ENCODE results near the gene MPZL3.

Gene MPZL3

GRCh38 chr11:118264569-118265465 is 12.7 kb upstream of the MPZL3 start:
- no peak for DNase-seq (ENCODE audit: low spot score)

DNA sequence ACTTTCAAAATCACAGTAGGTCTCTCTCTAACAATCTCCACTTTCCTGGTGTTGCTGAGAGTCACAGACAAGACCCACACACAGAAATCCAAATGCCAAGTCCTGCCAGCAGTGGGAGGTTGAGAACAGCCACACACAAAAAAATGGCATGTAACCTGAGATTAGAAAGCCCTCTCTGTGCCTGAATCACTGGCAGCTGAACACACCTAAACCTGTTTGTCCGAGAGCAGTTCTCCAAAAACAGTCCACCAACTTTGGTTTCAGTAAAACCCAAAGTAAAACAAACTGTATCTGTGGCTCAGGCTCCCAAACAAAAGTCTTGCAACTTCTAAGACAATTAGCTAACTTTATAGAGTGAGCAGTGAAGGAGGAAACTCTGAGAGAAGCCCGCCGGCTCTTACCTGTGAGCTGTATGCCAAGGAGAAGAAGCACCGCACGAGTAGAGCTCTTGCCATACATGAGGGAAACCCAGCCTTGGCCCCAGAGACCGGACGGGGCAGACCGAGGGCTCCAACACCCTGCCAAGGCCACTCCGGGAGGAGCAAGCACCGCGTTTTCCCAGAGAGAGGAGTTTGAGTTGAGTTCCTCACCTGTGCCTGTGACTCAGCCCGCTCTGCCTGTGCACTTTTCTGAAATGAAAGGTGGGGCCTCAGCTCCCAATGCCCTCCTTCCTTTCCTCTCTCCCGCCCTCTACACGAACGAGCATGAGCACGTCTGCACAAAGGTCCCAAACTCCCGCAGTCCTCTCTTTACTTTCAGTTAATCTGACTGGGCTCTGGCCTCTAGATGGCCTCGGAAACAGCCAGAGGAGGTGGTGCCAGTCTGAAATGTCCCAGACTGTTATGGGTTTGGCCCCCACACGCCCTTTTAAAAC is 11.8 kb upstream of the MPZL3 start, which contains the start of gene MPZL2:
Gene MPZL2 (minus strand): TSS at position 603 of the 874 bp plus-strand sequence. CDS start 144 bp downstream, at position 459.
- DNase-seq (ENCODE audit: low spot score) = peak; percentile 85

- no peak for DNase-seq (ENCODE audit: low spot score)
Observed at GRCh38 chr11:118263112-118263511, 10.9 kb upstream of the MPZL3 start.

DNA sequence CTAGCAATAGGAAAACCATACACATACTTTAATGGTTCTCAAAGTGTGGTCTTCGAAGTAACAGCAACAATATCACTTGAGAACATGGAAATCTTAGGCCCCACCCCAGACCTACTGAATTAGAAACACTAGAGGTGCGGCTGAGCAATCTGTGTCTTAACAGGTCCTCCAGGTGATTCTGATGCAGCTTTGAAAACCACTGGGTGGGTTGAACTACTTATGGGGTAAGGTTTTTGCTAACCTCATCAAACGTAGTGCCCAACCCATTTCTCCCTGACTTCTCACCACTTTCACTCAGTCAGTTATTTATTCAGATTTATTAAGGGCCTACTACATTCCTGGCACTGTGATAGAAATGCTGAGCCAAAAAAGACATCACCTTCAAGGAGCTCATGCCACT is 8.2 kb upstream of the MPZL3 start:
- DNase-seq (ENCODE audit: low spot score) = no peak

- no peak for DNase-seq (ENCODE audit: low spot score)
Observed at GRCh38 chr11:118259138-118259537, 7.0 kb upstream of the MPZL3 start.

- DNase-seq (ENCODE audit: low spot score) = no peak
Observed at GRCh38 chr11:118258410-118258809, 6.2 kb upstream of the MPZL3 start.

DNA sequence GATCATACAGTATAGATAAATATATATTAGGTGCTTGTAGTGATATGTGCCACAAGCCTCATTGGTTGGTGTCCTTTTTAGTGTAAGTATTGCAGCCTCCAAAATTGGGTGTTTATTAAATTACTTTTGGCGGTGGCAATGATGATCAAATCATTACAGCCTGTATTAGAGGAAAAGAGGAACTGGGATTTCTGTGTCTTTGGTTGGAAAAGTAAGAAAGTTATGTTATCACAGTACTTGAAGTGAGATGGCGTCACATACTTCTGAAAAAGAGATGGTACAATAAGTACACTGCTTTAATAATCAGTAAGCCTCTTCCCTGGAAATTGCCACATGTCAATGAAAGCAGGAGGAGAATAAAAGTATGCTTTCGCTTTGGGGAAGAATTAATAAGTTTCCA is 523 bp upstream of the MPZL3 start:
- DNase-seq (ENCODE audit: low spot score) = no peak

DNA sequence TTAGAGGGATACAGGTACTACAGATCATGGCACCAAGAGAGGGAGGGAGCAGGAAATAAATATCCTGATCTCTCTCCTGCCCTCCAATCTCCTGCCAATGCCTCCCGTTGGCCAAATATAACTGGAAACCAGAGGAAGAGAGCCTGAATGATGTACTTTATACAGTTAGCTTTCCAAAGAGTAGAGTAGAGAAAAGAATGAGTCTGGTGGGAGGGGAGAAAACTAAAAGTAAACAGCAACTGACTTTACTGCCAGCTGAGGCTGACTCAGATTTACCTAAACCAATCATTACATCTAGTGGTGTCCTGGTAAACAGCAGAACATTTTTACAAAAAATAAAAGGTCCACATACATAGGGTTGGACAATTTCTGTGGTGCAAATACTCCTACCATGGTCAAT is 5.1 kb downstream of the MPZL3 start:
- DNase-seq (ENCODE audit: low spot score) = no peak

DNA sequence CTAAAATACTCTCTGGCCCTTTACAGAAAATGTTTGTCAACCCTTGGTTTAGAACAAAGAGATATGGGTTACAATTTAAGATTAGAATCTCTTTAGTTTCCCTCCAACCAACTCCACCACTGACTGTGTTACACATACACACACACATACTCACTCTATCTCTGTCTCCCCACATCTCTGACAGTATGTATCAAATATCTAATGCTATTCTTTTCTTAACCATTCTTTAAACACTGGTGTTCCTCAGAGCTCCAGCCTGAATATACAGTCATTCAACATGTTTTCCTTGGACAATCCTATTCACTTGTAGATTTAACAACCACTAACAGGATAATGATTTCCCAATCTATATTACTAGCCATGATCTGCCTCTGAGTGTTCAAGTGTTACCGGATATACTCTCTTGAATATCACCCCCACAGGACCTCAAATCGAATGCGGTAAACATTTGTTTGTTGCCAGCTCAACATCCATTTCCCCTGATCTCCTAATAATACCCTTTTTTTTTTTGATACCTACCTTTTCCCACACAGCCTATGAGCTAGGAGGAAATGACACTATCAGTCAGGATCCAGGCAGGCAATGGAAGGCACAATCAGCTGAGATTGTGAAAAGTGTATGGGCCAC is 6.1 kb downstream of the MPZL3 start:
- DNase-seq (ENCODE audit: low spot score) = no peak

DNA sequence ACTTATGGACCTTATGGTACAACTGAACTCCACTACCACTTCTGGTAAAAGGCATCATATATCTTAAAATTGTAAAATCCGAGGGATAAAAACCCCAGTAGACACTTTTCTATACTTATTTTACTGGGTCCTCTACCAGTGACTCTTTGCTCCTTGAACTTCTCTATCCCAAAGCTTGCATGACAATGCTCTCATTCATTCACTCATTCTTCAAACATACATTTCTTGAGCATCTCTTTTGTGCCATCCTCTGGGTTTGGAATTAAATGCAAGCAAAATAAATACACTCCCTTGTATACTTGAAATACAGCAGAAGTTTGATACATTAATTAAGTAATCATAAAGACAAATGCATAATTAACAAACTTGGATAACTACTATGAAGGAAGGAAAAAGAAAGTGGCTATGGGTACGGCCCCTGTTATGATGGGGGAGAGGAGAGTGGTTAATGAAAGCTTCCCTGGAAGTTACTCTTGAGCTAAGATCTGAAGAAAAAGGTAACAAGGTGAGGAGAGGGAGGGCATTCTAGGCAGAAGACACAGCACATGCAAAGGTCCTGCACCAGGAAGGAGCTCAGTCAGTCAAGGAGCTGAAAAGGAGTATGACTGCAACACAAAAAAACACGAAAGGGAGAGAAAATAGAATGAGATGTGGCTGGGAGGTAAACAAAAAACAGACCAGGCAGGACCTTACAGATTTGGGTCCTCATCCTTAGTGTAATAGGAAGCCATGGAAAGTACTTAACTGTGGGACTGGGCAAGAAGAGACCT is 8.0 kb downstream of the MPZL3 start:
- no peak for DNase-seq (ENCODE audit: low spot score)

- DNase-seq (ENCODE audit: low spot score) = no peak
Observed at GRCh38 chr11:118243161-118243560, 9.0 kb downstream of the MPZL3 start.

GRCh38 chr11:118241764-118242098 is 10.4 kb downstream of the MPZL3 start:
- no peak for DNase-seq (ENCODE audit: low spot score)

DNA sequence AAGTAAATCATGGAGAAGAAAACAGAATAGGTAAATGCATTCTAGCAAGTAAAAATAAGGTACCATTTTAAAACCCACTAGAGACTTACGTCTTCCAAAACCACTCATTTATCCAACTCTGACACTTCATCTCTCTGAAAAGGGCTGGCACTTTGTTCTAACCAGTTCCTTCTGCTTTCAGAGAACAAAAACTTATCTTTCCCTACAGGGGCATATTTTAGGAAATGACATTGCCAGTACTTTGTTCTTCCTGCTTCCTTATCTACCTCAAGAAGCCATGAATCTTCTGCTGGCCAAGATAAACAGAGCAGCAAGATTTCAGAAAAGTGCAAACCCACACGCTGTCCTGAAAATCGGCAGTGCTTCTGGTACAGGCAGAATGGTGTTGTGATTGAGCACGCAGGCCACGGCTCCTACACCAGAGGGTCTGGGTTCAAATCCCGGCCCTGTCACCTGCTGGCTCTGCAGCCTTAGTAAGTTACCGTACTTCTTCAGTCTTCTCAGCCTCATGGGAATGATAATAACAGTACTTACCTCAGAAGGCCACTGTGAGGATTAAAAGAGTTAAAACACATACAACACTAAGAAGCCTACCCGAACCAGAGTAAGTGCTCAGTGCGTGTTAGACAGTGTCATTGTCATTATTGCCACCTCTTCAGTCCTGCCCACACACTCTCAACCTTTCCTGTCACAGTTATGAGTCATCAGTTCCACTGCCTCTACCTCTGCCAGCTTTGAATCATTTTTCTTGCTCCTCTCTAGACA is 11.0 kb downstream of the MPZL3 start:
- DNase-seq (ENCODE audit: low spot score) = peak; percentile 86

DNA sequence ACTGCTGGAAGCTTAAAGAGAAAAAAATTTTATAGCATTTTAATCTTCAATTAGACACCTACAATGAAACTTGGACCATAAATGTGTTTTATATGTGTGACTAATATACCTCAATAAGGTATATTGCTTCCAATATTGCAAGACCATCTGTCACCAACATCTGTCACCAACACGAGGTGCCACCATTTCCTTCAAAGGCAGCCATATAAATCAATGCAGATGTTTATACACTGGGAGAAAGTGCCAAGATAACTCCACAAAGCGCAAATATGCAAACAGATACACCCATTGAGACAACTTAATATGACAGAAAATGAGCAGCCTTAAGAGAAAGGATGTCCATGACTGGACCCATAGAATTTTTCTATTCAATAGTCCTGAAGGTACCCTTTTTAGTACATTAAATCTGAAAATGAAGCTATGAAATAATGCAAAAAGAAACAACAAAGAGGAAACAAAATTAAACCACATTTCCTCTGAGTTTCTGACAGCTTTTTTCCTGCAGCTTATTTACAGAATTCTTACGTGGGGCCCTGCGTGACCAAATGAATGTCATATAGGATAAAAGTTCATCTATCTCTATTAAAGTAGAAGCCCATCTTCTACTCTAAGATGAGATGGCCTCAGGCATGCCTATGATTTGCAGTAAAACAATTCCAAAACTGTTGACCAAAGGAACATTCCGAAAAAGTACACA is 12.5 kb downstream of the MPZL3 start:
- DNase-seq (ENCODE audit: low spot score) = no peak

- DNase-seq (ENCODE audit: low spot score) = no peak
Observed at GRCh38 chr11:118238929-118239328, 13.2 kb downstream of the MPZL3 start.

DNA sequence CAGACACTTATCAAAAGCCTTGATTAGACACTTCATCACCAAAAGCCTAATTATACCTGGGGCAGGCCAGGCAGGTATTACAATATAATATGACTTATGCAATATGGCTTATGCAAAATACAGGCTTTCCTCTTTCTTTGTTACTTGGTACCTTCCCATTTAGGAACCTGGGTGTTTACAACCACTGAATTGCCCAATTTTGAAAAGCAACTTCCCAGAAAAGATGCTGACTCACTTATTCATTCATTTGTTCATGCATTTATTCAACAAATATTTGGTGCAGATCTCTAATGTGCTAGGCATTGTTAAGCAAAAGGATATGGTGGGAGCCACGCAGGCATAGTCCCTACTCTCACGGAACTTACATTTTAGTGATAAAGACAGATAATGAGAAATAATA is 13.7 kb downstream of the MPZL3 start:
- no peak for DNase-seq (ENCODE audit: low spot score)

- no peak for DNase-seq (ENCODE audit: low spot score)
Observed at GRCh38 chr11:118236170-118236569, 16.0 kb downstream of the MPZL3 start.

GRCh38 chr11:118234833-118235232 is 17.3 kb downstream of the MPZL3 start:
- no peak for DNase-seq (ENCODE audit: low spot score)

DNA sequence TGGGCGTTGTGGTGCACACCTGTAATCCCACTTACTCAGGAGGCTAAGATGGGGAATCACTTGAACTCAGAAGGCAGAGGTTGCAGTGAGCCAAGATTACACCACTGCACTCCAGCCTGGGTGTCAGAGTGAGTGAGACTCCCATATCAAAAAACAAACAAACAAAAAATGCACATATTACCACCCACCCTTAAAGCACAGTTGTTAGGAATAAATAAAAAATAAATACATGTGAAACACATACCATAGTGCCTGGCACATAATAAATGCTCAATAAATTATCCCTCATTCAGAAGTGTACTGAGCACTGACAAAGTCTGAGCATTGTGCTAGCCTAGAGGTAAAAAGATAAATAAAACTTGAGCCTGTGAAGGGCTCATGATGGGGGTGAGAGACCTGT is 18.3 kb downstream of the MPZL3 start:
- no peak for DNase-seq (ENCODE audit: low spot score)

DNA sequence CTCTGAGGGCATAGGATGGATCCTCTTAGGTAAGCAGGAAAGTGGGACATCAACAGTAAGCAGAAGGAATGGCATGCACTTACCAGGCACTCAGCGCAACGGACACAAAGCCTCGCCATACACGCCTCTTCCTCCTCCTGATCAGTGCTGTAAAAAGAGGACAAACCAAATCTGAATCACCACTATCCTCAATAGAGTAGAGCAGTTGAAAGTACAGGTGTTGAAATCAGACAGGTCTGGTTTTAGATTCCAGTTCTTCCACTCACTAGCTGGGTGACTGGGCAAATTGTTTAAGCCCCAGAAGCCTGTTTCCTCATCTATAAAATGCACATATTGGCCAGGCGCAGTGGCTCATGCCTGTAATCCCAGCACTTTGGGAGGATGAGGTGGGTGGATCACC is 18.8 kb downstream of the MPZL3 start:
- DNase-seq (ENCODE audit: low spot score) = no peak

Data from LoVo (cell line).